Stimulated activated CD4-positive, alpha-beta T cell treated with anti-CD3 and anti-CD28 coated beads, TNF-alpha, amount 100 ng/mL, for 4 hours (primary cell): ENCODE data around the gene WDR74.

ENCODE experiments used
- DNase-seq, 3 experiments: peaks; one replicate each; pipeline ENCODE4 v3.0.0-alpha.2; 2020; ENCODE audit warnings: low read depth in 3 of 3

The WDR74 gene

DNA sequence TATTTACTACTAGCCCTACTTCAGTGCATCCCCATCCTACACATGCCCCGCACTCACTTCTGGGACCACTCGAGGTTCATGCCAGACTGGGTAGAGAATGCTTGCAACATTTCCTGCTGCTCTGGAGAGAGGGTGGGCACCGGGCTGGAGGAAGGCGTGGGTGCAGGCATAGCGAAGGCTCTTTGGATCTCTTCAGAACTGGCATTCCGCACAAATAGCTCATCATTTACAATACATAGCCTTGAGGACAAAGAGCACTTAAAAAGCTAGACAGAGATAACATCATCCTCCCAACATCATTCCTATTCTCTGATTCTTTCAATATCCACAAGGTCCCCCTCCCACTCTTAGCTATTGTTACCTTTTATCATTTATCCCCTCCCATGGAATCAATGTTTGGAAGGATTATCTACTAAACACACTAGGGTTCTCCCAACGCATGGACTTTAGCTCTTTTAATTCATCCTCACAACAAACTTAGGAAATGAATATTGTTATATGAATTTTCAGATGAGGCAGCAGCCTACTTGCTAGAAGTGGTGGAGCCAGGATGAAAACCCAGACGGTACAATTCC is 45.1 kb downstream of the WDR74 start:
- DNase-seq, result no peak

DNA sequence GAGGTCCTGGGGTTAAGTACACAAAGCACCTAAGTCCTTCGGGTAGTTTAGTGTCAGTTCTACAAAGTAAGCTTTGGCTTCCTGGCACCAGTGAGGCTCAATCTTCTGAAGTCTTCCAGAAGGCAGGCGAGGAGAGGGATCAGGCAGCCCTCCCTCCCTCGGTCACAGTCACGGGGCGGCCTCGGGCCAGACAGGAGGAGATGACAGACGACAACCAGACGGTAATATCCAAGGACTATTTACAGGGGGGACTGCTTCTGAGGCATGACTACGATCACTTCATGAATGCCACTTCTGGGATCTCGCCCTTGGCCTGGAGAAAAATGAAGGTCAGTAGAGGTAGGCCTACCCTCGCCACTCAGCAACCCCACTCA is 47.2 kb downstream of the WDR74 start:
- DNase-seq, result no peak

DNA sequence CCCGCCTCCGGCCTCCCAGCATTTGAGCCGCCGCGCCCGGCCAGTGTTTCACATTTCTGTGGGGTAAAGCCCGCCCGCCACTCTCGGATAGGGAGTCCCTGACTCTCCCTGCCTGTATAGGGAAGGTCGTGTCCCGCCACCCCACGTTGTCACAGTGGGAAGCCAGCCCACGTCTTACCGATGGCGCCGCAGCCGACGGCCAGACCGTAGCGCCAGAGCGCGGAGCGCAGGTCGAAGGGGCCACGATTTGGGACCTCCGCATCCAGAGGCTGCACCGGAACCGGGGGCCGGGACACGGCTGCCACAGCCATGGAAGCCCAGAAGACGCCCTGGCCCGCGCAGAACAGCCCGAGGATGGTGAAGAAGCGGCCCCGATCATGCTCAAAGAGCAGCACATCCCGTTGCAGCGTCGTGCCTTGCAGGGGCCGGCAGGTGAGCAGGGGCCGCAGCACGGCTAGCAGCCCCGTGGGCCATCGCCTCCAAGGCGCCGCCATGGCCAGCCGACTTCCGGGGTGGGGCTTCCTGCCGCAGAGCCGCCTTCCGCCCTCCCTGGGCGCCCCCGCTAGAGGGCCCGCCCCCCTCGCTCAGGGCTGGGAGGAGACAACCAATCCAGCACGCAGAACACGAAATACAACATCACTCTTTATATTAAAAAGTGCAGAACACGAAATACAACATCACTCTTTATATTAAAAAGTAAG is 47.7 kb downstream of the WDR74 start, which contains the start of gene TMEM223:
Gene TMEM223, minus strand, starts transcription at position 506 of the 701 bp plus-strand sequence. Its CDS starts 12 bp downstream, at position 494.
- peak; percentile 78 to 84 (median 78) for DNase-seq

DNA sequence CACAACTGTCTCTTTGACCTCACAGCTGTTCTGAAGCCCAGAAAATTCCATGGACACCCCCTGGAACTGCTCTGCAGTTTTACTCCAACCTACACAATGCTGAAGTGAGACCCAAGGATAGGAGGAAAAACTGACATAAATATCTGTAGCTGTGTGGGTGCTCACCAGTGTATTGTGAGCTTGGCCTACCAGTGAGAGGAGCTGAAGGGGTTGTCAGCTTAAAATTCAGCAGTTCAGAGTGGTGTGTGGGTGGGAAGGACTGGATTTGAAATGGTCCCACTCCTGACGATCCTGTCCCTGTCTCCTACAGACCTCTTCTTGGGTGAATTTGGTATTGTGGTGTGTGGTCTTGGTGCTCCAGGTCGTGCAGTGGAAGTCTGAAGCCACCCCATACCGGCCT is 49.8 kb downstream of the WDR74 start:
- no peak for DNase-seq

DNA sequence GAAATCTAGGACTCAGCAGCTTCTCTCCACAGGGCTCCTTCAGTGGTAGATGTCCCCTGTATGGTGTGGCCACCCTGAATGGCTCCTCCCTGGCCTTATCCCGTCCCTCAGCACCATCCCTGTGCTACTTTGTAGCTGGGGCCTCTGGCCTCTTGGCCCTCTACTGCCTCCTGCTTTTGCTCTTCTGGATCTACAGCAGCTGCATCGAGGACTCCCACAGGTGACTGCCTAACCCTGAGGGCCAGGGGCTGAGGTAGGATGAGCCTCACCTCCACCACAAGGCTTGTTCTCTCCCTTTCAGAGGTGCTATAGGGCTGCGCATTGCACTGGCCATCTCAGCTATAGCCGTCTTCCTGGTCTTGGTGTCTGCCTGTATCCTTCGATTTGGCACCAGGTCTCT is 50.4 kb downstream of the WDR74 start:
- DNase-seq, result no peak

DNA sequence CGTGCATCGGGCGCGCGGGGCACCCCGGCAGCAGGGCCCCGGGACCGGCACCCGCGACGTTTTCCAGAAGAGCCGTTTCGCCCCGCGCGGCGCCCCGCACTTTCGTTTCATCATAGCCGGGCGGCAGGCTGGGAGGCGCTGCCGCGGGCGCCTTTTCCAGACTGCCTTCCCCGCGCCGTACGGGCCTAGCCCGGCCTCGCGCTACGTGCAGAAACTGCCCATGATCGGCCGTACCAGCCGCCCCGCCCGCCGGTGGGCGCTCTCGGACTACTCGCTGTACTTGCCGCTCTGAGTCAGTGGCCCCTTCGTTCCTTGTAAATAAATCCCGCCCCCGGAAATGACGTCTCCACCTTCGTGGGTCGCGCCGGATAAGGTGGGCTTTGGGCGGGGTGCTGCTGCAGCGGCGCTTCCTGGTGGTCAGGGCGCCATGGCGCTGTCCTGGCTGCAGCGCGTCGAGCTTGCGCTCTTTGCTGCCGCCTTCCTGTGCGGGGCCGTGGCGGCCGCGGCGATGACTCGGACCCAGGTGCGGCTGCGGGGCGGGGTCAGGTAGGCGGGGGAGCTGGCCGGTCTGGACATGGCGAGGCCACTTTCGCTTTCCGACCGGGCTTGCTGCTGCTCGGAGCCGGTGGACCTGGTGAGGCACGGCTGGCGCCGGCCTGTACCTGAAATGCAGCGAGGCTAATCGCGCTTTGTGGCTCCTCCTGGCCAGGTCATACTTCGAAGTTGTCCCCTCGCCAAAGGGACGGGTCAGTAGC is 52.2 kb downstream of the WDR74 start, which contains the start of gene TMEM179B:
Gene TMEM179B, plus strand, starts transcription at position 398 of the 755 bp plus-strand sequence. Its CDS starts 30 bp downstream, at position 428.
- DNase-seq, result peak; percentile 92 to 97 (median 97)

DNA sequence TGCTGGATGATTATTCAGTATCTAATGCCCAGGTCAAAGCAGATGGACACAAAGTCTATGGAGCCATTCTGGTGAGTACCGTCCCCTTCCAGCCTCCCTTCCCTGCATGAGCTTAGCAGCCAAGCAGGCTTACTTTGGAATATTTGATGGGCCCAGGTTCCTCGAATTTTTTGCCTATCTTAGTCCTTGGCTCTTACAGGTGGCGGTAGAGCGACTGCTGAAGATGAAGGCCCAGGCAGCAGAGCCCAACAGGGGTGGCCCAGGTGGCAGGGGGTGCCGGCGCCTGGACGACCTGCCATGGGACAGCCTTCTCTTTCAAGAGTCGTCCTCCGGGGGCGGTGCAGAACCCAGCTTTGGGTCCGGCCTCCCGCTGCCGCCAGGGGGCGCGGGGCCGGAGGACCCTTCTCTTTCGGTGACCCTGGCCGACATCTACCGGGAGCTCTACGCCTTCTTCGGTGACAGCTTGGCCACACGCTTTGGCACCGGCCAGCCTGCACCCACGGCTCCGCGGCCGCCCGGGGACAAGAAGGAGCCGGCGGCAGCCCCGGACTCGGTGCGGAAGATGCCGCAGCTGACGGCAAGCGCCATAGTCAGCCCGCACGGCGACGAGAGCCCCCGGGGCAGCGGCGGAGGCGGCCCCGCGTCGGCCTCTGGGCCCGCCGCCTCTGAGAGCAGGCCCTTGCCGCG is 52.9 kb downstream of the WDR74 start:
- peak; percentile 70 to 74 (median 73) for DNase-seq
